GM15510 (cell line): ENCODE data around the gene DGKD.

ENCODE experiments used
- POLR2A ChIP-seq: IDR thresholded peaks from 3 replicates; pipeline ENCODE4 v1.6.1; 2011; ENCODE audit warnings: borderline replicate concordance; ENCODE audit not compliant: insufficient read length; ENCODE audit errors: extremely low read depth

The DGKD gene

DNA sequence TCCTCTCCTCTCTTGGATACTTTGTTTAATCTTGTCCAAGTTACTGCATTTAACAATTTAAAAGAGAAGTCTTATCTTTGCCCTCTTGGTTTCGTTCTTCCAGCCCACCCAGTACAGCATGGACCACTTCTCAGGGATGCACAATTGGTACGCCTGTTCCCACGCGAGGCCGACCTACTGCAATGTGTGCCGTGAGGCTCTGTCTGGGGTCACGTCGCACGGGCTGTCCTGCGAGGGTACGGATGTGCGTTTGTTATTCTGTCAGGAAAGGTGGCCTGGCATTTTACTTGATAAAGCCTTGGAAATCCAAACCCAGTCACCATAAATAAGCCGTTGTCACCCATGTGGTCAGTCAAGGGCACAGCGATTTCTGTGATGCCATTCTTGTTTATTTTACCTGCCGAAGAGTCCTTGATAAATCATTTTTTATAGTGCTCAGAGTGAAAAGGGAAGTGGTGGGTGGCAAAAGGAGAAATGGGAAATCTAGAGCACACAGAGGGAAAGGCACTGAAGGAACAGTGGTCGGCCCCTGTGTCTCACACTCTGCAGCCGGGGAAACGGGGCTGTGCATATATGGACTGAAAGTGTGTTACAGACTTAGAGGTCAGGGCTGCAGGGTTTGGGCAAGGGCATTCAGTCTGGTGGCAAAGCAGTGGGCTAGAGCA is 80.5 kb downstream of the DGKD start:
- no peak for TF ChIP-seq POLR2A

DNA sequence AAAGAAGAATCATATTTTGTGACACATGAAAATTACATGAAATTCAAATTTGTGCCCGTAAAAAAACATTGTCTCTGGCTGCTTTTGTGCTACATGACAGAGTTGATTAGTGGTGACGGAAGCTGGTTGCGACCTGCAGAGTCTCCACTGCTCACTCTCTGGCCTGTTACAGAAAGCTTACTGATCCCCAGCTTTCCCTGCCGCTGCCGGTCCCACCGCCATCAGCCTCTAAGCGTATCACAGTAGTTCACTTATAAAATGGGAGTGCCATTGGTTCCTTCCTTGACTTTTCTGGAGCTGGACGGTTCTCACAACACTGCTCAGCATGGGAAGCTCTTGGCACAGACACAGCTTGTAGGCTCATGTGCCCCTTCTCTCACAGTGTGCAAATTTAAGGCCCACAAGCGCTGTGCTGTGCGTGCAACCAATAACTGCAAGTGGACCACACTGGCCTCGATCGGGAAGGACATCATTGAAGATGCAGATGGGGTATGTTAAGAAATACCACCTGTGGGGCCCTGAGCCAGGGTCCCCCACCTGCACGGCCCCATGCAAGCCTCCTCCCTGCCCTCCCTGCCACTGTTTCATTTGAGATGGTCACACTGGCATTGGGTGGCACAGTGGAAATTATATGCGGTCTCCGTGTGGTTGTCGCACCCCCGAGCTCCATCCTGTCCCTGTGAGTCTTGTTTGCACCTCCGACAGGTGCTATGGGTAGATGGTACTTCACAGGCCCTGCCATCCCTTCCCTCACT is 81.3 kb downstream of the DGKD start:
- TF ChIP-seq POLR2A = no peak

DNA sequence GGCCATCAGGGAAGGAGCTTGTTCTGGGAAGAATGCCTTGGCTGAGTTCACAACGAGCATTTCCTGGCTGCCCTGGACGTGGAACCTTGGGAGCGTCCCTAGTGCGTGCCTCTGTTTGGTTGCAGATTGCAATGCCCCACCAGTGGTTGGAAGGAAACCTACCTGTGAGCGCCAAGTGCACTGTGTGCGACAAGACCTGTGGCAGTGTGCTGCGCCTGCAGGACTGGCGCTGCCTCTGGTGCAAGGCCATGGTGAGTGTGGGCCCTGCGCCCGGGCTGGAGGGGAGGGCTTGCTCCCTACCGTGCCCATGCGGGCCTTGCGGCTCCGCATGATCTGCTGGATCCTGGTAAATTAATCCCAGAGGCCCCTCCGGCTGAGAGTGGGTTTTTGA is 81.9 kb downstream of the DGKD start:
- no peak for TF ChIP-seq POLR2A

DNA sequence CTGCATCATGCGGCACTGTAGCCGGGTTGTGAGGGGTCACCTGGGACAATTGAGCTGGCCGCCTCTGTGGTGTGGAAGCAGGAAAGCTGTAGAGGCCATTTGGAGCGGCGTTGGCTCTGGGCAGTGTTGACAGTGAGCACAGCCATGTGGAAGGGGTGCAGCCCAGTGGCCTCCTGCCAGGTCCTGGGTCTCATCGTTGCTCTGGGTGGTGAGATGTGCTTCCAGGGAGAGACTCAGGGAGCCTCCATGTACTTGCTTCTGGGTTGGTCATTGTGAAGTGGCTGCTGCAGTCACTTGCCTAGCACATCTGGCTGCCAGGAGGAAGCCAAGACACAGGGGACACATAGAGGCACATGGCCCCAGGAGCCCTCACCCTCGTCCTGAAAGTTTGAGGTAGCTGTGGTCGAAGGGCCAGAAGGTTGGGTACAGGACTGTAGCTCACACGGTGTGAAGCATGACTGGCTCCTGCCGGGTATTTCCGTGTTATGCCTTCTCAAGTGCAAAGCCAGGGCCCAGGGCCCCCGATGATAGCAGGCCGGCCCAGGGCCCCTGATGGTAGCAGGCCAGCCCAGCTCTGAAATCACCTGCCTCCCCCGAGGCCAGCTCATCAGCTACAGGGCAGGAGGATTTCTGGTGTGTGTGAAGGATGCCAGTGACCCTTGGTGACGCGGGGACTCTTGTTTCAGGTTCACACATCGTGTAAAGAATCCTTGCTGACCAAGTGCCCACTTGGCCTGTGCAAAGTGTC is 82.6 kb downstream of the DGKD start:
- TF ChIP-seq POLR2A = no peak

DNA sequence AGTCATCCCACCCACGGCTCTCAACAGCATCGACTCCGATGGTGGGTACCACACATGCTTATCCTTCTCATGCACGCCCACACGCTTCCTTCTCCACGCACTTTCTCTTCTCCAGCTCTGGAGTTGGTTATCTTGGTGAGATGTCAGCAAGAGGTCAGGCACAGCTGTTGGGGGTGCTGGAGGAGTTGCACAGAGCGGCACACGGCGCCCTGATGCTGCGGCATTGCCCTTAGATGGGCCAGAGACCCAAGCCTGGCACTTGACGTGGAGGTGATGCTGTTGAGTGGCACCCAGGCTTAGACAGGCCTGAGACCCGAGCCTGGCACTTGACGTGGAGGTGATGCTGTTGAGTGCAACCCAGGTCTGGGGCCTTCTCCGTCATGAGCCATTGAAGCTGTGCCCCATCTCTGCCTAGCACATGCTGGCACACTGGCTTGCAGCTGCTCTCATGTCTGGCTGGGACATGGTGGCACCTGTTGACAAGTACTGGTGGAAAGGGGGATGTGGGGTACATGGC is 83.2 kb downstream of the DGKD start:
- no peak for TF ChIP-seq POLR2A

GRCh38 chr2:233438573-233439147 is 84.4 kb downstream of the DGKD start:
- TF ChIP-seq POLR2A = no peak

- no peak for TF ChIP-seq POLR2A
Observed at GRCh38 chr2:233439191-233439590, 84.9 kb downstream of the DGKD start.

GRCh38 chr2:233440314-233440713 is 86.0 kb downstream of the DGKD start:
- TF ChIP-seq POLR2A = no peak

DNA sequence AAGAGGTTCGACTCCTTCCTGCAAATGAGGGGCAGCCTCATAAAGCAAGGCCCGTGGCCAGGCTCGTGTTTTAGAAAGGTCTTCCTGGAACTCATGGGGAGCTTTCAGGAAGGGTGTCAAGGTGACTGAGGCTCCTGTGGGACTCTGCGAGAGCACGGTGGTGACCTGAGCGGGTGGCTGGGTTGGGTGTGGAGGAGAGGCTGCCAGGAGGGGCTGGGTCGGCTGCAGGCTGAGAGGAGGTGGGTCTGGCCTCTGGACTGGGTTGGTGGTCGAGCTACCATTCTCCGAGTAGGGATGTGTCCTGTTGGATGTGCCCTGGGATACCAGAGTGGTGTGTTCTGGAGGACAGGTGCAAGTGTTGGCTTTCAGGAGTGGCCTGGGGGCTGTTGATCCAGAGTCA is 86.4 kb downstream of the DGKD start:
- no peak for TF ChIP-seq POLR2A

DNA sequence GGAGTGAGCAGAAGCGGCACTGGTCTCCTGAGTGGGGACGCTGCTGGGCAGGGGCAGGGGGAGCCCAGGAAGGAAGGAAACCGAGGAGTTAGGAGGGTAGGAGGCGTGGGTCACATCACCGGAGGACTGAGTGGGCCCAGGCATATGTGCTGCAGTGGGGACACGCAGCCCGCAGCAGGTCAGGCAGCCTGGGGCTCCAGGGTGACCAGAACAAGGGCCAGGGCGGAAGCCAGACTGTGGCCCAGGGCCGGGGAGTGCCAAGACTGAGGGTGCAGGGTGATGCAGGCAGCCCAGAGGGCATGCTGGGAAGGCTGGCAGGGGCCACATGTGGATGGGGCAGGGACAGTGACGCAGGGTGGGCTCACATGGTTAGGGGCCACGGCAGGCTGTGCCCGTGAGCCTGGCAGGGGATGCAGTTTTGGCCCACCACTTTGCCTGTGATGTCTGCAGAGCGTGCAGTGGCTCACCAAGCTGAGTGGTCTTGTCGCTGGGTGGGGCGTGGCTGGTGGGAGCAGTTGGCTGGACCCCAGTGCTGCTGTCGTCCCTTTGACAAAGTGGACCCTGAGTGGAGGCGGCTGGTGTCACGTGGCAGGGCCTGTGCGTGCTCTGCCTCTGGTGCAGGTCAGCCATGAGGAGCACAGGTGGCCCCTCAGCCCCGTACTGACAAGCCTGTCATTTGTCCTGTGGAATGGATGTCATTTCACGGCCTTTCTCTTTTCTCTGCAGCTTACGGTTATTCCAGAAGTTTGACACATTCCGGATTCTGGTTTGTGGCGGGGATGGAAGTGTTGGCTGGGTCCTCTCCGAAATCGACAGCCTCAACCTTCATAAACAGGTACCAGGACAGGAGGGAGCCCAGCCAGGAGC is 87.1 kb downstream of the DGKD start:
- TF ChIP-seq POLR2A = peak; percentile 14

- no peak for TF ChIP-seq POLR2A
Observed at GRCh38 chr2:233442028-233442310, 87.7 kb downstream of the DGKD start.

GRCh38 chr2:233443511-233444183 is 89.4 kb downstream of the DGKD start:
- no peak for TF ChIP-seq POLR2A

DNA sequence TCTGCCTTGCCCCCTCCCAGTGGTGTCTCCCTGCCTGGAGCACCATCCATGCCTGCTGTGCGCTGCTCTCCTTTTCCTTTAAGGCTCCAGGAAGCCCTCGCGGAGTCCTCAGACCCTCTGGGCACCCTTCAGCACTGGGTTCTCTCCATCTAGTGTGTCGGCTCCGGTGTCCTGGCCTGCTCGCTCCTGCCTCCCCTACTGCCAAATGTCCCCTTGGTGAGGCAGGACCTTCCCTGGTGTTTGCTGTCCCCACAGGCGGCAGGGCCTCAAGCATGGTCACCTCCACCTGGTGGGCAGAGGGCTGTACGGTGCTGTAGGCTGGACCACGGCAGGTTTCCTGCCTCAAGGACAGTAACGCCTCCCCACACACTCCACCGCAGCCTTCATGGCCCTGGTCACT is 90.2 kb downstream of the DGKD start:
- no peak for TF ChIP-seq POLR2A
